ENCODE data around the gene TIMM44.

DNA sequence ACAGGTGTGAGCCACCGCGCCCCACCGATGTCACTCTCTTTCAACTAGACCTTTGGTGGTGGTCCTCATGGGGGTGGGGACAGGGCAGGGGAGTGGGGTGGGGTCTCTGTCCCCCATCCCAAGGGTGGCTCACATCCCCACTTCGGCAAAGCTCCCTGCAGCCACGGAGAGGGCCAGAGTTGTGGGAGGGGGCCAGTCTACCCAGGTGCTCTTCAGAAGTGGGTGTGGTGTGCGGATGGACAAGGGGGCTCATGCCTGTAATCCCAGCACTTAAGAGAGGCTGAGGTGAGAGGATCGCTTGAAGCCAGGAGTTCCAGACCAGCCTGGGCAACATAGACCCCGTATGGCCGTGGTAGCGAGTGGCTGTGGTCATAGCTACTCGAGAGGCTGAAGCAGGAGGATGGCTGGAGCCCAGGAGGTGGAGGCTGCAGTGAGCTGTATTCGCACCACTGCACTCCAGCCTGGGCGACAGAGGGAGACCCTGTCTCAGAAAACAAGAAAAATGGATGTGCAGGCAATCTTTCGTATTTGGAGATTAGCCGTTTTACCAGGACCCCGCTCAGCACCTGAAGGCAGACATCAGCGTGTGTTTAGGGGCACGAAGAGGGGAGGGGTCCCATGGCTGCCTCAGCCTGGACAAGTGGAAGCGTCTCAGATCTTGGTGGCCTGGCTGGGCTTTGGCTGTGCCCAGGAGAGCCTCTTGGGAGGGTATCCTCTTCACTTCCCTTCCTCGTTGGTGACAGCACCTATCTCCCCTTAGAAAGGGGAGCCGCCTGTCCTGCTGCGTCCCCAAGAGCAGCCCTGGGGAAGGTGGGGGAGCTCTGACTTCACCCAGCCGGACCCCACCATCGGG lies 28.0 kb downstream of the TIMM44 start:
- no peak for TF ChIP-seq GATA2 (IDR thresholded peaks at IDR 0.05; ENCODE audit: low read depth, low read length)
- no peak for TF ChIP-seq GATA3 (IDR thresholded peaks at IDR 0.05; ENCODE audit: low read depth, low read length)

All from SH-SY5Y (cell line).